ENCODE measurements around the gene PEF1.

PEF1 gene

DNA sequence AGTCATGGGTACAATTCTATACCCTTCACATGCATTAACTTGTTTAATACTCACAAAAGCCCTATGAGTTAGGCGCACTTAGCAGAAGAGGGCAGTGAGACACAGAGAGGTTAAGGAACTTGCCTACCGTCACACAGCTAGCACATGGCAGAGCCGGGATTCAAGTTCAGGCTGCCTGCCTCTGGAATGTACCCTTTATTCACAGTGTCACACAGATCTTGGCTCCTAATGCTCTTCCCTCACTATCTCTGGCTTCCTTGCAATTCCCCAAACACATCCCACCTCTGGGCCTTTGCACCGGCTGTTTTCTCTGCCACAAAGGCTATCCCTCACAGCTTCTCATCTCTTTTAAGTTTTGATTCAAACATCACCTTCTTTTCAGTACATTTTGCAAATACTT is 34.0 kb upstream of the PEF1 start:
- Histone ChIP-seq H3K4me1 (peaks cover 4% of the 10 kb centered on the region), H3K27me3 (ENCODE audit: low read depth) (no peaks in the 10 kb centered on the region), H3K4me3 (no peak overlapping the region), H3K36me3 (replicated peaks) (no peaks in the 10 kb centered on the region), H3K9me3 (no peaks in the 10 kb centered on the region)
- in situ Hi-C loops (cut with MboI; ENCODE audit: low sequenced_read_pairs) = no loop called here
- no peak for DNase-seq (ENCODE audit: low spot score in 2 of 2)

DNA sequence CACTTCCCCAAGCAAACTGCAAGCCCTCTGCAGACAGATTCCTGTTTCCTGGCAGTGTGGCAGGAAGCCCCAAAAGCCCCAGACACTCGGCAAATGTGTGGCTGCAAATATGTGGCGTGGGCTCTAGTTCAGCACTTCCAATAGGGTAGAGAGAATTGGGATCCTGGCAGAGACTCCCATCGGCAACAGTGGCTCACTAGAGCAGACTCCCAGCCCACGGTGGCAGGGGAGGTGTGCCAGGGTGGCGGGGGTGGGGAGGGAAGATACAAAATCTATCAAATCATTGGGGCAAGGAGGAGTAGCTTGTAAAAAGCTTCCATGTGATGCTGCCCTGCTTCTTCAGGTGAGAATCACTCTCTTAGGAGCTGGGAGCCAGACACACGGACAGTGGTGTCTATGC is 33.3 kb upstream of the PEF1 start:
- in situ Hi-C loops (cut with MboI; ENCODE audit: low sequenced_read_pairs) = no loop called here
- no peak overlapping the region for H3K4me3 ChIP-seq
- H3K27me3 ChIP-seq (ENCODE audit: low read depth) = no peaks in the 10 kb centered on the region
- H3K36me3 ChIP-seq (replicated peaks) = no peaks in the 10 kb centered on the region
- no peak for DNase-seq (ENCODE audit: low spot score in 2 of 2)
- H3K9me3 ChIP-seq = no peaks in the 10 kb centered on the region
- peaks cover 4% of the 10 kb centered on the region for H3K4me1 ChIP-seq

DNA sequence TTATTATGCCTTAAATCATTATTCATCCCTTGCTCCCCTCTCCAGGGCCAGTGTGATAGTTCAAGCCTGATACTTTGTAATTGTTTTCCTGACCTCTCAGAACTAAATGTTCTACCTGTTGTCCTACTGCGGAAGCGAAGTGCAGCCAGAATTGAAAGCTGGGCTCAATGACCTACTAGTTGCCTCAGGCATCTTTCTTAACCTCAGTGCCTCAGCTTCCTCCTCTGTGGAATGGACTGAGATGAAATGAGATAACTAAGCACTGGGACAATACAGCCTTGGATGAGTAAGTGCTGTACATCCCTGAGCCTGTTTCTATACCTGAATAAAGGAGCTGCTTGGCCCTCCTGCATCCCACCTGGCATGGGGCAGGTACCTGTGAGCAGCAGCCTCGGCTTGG is 32.7 kb upstream of the PEF1 start:
- in situ Hi-C loops (cut with MboI; ENCODE audit: low sequenced_read_pairs) = no loop called here
- no peaks in the 10 kb centered on the region for H3K9me3 ChIP-seq
- no peak for DNase-seq (ENCODE audit: low spot score in 2 of 2)
- no peak overlapping the region for H3K4me3 ChIP-seq
- no peaks in the 10 kb centered on the region for H3K27me3 ChIP-seq (ENCODE audit: low read depth)
- no peaks in the 10 kb centered on the region for H3K36me3 ChIP-seq (replicated peaks)
- peaks cover 4% of the 10 kb centered on the region for H3K4me1 ChIP-seq

DNA sequence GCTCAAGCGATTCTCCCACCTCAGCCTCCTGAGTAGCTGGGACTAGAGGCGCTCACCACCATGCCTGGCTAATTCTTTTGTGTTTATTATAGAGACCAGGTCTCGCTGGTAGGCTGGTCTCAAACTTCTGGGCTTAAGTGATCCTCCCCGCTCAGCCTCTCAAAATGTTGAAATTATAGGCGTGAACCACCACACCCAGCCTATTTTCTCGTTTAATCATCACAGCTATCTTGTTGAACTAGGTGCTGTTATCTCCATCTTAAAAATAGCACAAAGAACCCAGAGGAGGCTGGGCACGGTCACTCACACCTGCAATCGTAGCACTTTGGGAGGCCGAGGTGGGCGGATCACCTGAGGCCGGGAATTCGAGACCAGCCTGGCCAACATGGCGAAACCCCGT is 31.1 kb upstream of the PEF1 start:
- no peaks in the 10 kb centered on the region for H3K36me3 ChIP-seq (replicated peaks)
- H3K9me3 ChIP-seq = no peaks in the 10 kb centered on the region
- in situ Hi-C loops (cut with MboI; ENCODE audit: low sequenced_read_pairs) = no loop called here
- peaks cover 1% of the 10 kb centered on the region; the same call in 1 of the 2 replicates for H3K27me3 ChIP-seq (ENCODE audit: low read depth)
- no peak overlapping the region for H3K4me3 ChIP-seq
- H3K4me1 ChIP-seq = peaks cover 4% of the 10 kb centered on the region
- no peak for DNase-seq (ENCODE audit: low spot score in 2 of 2)

DNA sequence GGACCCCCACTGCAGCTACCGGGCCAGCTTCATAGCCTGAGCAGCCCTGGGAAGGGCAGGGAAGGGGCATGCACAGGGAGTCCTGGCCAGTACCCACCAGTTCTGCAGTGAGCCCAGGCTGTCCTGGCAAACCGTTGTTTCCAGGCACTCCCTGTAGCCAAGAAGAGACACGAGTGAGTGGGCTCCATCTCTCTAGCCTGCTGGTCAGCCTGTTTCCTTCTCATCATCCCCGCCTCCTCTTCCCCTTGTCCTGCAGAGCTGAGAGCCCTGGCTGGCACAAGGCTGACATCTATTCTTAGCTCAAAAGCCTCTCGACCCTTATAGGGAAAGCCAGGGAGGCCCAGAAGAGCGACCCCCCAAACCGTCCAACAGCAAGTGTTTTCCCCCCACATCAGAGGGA is 30.5 kb upstream of the PEF1 start:
- Histone ChIP-seq H3K9me3 (no peaks in the 10 kb centered on the region), H3K27me3 (ENCODE audit: low read depth) (peaks cover 6% of the 10 kb centered on the region), H3K36me3 (replicated peaks) (no peaks in the 10 kb centered on the region), H3K4me1 (peaks cover 4% of the 10 kb centered on the region), H3K4me3 (no peak overlapping the region)
- no peak for DNase-seq (ENCODE audit: low spot score in 2 of 2)
- in situ Hi-C loops (cut with MboI; ENCODE audit: low sequenced_read_pairs) = no loop called here

DNA sequence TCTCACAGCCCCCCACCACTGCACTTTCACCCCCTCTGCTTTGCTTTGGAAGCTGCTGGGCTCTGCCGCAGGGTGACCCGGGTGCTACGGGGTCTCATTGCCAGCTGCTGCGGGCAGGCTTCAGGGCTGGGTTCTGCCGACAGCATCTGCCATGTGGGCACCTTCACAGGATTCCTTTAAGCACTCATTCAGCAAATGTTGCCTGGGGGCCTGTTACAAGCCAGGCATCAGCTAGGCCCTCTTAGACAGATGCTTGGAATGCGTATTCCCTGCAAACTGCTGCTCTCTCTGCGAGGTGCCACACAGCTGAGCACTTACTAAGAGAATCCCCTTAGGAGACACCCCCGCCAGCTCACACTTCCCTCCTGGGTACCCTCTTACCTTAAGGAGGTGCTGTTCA is 29.9 kb upstream of the PEF1 start:
- H3K4me1 ChIP-seq = peaks cover 4% of the 10 kb centered on the region
- DNase-seq (ENCODE audit: low spot score in 2 of 2) = no peak
- in situ Hi-C loops (cut with MboI; ENCODE audit: low sequenced_read_pairs) = no loop called here
- no peak overlapping the region for H3K4me3 ChIP-seq
- no peaks in the 10 kb centered on the region for H3K9me3 ChIP-seq
- H3K36me3 ChIP-seq (replicated peaks) = no peaks in the 10 kb centered on the region
- H3K27me3 ChIP-seq (ENCODE audit: low read depth) = peaks cover 11% of the 10 kb centered on the region

DNA sequence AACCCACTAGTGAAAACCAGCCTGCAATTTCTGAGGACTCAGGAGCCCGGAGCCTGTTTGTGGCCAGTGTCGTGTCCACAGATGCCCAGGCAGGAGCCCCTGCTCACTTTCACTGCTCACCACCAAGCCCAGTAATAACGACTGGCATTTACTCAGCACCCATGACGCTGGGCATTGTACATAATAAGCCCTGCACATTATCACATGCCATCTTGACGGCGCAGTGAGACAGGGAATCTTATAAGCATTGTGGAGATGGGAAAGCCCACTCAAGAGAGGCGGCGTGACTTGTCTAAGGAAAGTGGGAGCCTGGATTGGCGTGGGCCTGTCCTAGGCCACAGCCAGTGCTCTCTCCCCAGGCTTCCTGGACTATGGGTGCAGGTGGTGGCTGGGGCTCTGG is 28.8 kb upstream of the PEF1 start:
- no peaks in the 10 kb centered on the region for H3K9me3 ChIP-seq
- H3K27me3 ChIP-seq (ENCODE audit: low read depth) = peaks cover 14% of the 10 kb centered on the region
- in situ Hi-C loops (cut with MboI; ENCODE audit: low sequenced_read_pairs) = no loop called here
- H3K4me1 ChIP-seq = peaks cover 4% of the 10 kb centered on the region
- H3K4me3 ChIP-seq = no peak overlapping the region
- no peak for DNase-seq (ENCODE audit: low spot score in 2 of 2)
- no peaks in the 10 kb centered on the region for H3K36me3 ChIP-seq (replicated peaks)

DNA sequence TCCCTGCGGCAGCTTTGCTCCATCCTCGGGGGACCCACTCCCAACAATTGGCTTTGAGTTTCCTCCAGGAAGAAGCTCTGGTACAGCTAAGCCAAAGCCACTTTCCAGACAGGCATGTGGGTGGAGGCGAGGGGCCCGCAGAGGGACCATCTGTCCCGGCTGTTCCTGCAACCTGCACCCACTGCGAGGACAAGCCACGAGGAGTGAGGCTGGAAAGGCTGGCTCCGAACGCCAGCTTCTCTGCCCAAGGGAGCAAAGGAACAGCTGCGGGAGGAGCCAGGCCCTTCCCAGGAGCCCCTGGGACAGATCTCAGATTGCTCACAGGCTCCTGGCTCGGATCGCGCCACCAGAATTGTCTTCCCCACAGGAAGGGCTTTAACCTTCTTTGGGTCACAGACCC is 28.3 kb upstream of the PEF1 start:
- Histone ChIP-seq H3K4me3 (no peak overlapping the region), H3K36me3 (replicated peaks) (no peaks in the 10 kb centered on the region), H3K4me1 (no peaks in the 10 kb centered on the region; the same call in 1 of the 2 replicates), H3K9me3 (no peaks in the 10 kb centered on the region), H3K27me3 (ENCODE audit: low read depth) (peaks cover 16% of the 10 kb centered on the region)
- DNase-seq (ENCODE audit: low spot score in 2 of 2) = no peak
- in situ Hi-C loops (cut with MboI; ENCODE audit: low sequenced_read_pairs) = no loop called here

DNA sequence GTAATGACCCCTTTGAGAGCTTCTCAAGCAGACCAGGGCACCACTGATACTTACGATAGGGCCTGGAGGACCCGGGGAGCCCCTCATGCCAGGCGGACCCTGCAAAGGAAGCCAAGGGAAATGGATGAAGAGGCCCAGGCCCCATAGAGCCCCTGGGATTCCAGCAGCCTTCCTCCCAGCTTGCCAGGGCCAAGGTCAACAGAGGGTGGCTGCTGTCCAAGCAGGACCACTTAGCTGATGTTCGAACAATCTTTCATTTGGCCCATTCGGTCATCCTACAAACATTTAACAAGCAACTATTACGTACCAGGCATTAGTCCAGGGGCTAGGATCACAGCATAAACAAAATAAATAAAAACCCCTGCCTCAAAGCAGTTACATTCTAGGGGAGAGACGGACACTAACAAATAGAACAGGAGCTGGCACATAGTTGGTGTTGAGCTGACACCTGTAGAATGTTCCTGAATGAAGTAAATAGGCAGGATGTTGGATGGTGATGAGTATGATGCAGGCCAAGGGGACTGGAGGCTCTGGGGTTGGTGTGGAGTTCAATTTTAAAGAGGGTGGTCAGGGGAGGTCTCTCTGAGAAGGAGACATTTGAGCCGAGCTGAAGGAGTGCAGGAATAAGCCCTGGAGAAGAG is 27.0 kb upstream of the PEF1 start:
- H3K27me3 ChIP-seq (ENCODE audit: low read depth) = peaks cover 16% of the 10 kb centered on the region
- H3K36me3 ChIP-seq (replicated peaks) = no peaks in the 10 kb centered on the region
- no peaks in the 10 kb centered on the region for H3K4me1 ChIP-seq
- no peak for DNase-seq (ENCODE audit: low spot score in 2 of 2)
- in situ Hi-C loops (cut with MboI; ENCODE audit: low sequenced_read_pairs) = no loop called here
- no peaks in the 10 kb centered on the region for H3K9me3 ChIP-seq
- H3K4me3 ChIP-seq = no peak overlapping the region

DNA sequence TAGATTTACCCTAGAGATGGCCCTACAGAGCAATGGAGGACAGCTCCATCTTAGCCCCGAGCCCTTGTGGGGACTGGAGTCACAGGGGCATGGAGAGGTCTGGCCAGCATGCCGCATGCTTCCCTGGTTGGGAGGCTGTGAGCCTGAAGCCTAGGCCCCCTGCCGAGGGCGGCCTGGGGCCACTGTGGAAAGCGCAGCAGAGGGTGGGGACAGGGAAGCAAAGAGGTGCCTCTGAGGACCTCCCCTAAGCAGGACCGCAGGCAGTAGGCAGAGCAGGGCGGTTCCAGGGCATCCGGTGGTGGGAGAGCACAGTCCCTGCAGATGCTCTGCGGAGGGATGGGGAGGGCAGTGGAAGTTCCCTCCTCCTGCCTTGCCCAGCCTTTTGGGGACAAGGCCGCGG is 26.5 kb upstream of the PEF1 start:
- Histone ChIP-seq H3K4me3 (no peak overlapping the region), H3K36me3 (replicated peaks) (no peaks in the 10 kb centered on the region), H3K27me3 (ENCODE audit: low read depth) (peaks cover 16% of the 10 kb centered on the region), H3K9me3 (no peaks in the 10 kb centered on the region), H3K4me1 (no peaks in the 10 kb centered on the region)
- in situ Hi-C loops (cut with MboI; ENCODE audit: low sequenced_read_pairs) = no loop called here
- no peak for DNase-seq (ENCODE audit: low spot score in 2 of 2)

DNA sequence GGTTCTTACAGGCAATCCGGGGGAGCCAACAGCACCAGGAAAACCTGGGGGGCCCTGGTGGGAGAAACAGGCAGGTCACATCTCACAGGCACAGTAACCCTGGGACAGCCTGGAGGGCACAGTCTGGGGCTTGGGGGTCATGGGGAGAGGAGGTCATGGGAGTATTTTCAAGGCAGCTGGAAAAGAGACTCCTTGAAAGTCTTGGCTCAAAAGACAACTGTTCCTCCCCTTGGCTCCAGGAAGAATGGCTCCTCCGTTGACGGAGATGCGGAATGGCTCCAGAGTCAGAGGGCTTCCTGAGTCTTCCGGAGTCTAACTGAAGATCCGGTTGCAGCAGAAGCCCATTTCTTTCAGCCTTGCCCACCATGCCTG is 25.9 kb upstream of the PEF1 start:
- in situ Hi-C loops (cut with MboI; ENCODE audit: low sequenced_read_pairs) = no loop called here

DNA sequence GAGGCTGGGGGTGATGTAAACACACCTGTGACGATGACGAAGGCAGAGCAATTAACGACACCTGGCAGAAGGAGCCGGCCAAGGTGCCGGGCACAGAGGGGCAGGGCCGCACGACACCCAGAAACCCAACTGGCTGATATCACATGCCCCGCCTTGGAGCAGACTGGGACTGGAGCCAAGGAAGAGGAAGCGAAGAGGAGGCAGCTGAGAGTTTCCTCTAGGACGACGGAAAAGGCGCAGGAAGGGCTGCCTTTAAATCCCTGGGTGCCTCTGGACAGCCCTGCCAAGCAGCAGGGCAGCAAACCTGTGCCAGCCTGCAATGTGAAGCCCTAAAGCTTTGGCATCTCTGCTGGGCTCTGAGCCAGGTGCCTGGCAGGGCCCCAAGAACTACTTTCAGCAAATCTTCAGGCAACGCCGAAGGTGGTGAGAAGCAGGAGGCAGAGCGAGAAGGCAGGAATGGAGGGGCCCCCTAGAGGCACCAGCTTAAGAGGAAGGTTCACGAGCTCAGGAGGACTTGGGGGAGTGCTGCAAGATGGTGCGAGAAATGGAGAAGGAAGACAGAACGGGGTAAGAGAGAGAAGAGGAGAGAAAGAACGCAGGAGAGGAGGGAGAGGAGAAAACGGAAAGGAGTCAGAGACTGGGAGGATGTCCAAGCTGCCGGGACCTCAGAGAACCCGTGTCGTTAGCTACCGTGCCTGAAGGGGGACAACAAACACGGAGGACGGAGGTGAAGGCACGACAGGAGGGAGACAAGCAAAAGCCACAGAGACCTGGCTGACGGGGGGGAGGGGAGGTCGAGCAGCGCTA is 25.3 kb upstream of the PEF1 start:
- in situ Hi-C loops (cut with MboI; ENCODE audit: low sequenced_read_pairs) = loop anchor here (10.0 kb wide), 2 partner anchors 295 to 395 kb away; no protein-coding TSS in a partner anchor
- peak in 1 of 2 experiments; percentile 24 for DNase-seq (ENCODE audit: low spot score in 2 of 2)
- Histone ChIP-seq H3K4me3 (no peak overlapping the region), H3K36me3 (replicated peaks) (no peaks in the 10 kb centered on the region), H3K9me3 (no peaks in the 10 kb centered on the region), H3K4me1 (no peaks in the 10 kb centered on the region), H3K27me3 (ENCODE audit: low read depth) (peaks cover 16% of the 10 kb centered on the region)

More for the DNA sequence above, 25.9 kb upstream of the PEF1 start:
- H3K9me3 ChIP-seq = no peaks in the 10 kb centered on the region
- H3K4me1 ChIP-seq = no peaks in the 10 kb centered on the region
- no peaks in the 10 kb centered on the region for H3K36me3 ChIP-seq (replicated peaks)
- peaks cover 16% of the 10 kb centered on the region for H3K27me3 ChIP-seq (ENCODE audit: low read depth)
- H3K4me3 ChIP-seq = no peak overlapping the region
- no peak for DNase-seq (ENCODE audit: low spot score in 2 of 2)

DNA sequence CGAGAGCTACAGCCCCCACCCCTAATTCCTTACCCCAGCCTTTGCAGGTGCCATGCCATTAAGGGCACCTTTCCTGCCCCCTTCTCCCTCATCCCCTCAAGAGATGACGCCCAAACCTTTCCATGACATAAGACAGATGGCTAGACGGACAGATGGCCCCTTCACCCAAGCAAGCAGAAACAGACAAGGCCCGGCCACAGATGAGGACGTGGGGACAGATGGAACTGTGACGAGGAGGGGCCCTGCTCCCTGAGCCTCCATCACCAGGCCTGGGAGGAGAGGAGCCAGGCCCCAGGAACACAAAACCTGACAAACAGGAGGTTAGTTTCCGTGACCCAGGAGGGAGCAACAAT is 24.7 kb upstream of the PEF1 start:
- H3K4me3 ChIP-seq = no peak overlapping the region
- no peaks in the 10 kb centered on the region for H3K9me3 ChIP-seq
- H3K27me3 ChIP-seq (ENCODE audit: low read depth) = peaks cover 16% of the 10 kb centered on the region
- in situ Hi-C loops (cut with MboI; ENCODE audit: low sequenced_read_pairs) = loop anchor here (10.0 kb wide), 2 partner anchors 295 to 395 kb away; no protein-coding TSS in a partner anchor
- H3K4me1 ChIP-seq = no peaks in the 10 kb centered on the region
- DNase-seq (ENCODE audit: low spot score in 2 of 2) = no peak
- H3K36me3 ChIP-seq (replicated peaks) = no peaks in the 10 kb centered on the region

DNA sequence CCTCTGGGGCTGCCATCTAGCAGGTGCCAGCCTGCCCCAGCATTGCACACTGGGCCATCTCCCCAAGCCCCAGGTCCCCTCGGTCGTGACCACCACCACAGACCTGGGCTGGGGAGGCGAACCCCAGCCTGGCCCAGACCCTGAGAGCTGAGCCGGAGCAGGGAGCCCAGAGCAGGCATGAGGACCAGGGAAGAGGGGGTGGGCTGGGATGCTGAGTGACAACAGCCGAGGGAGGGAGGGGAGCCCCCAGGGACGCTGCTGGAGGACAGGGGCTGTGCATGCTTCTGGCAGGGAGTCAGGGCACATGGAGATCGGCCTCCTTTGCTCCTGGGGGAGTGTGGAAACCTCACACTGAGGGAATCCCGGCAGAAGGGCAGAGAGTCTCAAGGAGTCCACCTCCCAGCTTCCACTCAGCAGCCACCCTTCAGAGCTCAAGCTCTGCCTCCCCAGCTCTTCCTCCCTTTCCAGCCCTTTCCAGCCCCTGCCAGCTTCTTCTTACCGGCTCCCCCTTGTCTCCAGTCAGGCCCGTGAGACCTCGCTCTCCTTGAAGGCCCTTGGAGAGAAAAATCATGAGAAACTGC is 23.7 kb upstream of the PEF1 start:
- in situ Hi-C loops (cut with MboI; ENCODE audit: low sequenced_read_pairs) = loop anchor here (10.0 kb wide), 2 partner anchors 296 to 396 kb away; no protein-coding TSS in a partner anchor
- H3K27me3 ChIP-seq (ENCODE audit: low read depth) = peaks cover 16% of the 10 kb centered on the region
- H3K4me1 ChIP-seq = no peaks in the 10 kb centered on the region
- no peak for DNase-seq (ENCODE audit: low spot score in 2 of 2)
- no peaks in the 10 kb centered on the region for H3K9me3 ChIP-seq
- H3K36me3 ChIP-seq (replicated peaks) = no peaks in the 10 kb centered on the region
- H3K4me3 ChIP-seq = no peak overlapping the region
